GM12878 (cell line): ENCODE data around the gene EPB41L4B. TPM values are rescaled to one million over a fixed set of nuclear protein-coding genes. Genes with fewer than 3 reads are reported as not detected.

ENCODE experiments used
- ATAC-seq: fragments of 200-7000 bp; cut with Tn5 transposase; 3 replicates; pipeline ENCODE4 v1.9.1; 2020; ENCODE audit warnings: mild to moderate bottlenecking, moderate library complexity
- BruUV-seq: library from RNA; stranded (reverse); fragments of 400-500 nt; replicated peaks from 2 replicates; lab custom pipeline; 2021; lab: Mats Ljungman, UMichigan
- CTCF ChIA-PET: fragments of 300-600 bp; sonication (Branson Sonifier 250); formaldehyde crosslinking; extraction: SDS; loops from one replicate; lab custom pipeline; 2021; ENCODE audit warnings: inconsistent platforms; lab: Yijun Ruan, JAX
- POLR2A ChIA-PET: fragments of 350-600 bp; formaldehyde crosslinking; extraction: SDS; loops from one replicate; lab custom pipeline; 2021; ENCODE audit warnings: inconsistent platforms; lab: Charles Lee
- RAD21 ChIA-PET: fragments of 300-600 bp; sonication (Branson Sonifier 250); formaldehyde crosslinking; loops from one replicate; lab custom pipeline; 2023; ENCODE audit warnings: antibody characterized with exemption; ENCODE audit not compliant: unreplicated experiment; lab: Charles Lee
- SMC1A ChIA-PET: fragments of 300-600 bp; sonication (Branson Sonifier 250); formaldehyde crosslinking; loops from one replicate; lab custom pipeline; 2023; ENCODE audit not compliant: unreplicated experiment, uncharacterized antibody; lab: Charles Lee
- DNase-seq: peaks from one replicate; pipeline ENCODE4 v3.0.0-alpha.2; 2011; ENCODE audit warnings: low read depth, low spot score
- FAIRE-seq: peaks from 3 replicates; lab custom pipeline; 2011; peaks lifted over from hg19 to GRCh38; lab: Jason Lieb, UNC
- H2AFZ ChIP-seq: 2 replicates; pipeline ENCODE4 v1.6.0; 2011; ENCODE audit warnings: low read depth, low read length, control low read depth; ENCODE audit not compliant: control insufficient read depth
- H3K27ac ChIP-seq: 2 replicates; pipeline ENCODE4 v1.5.1; 2011; ENCODE audit warnings: control low read depth; ENCODE audit not compliant: control insufficient read depth, insufficient read depth
- H3K27me3 ChIP-seq, 2 experiments: replicated peaks in 1 of 2; 2 replicates each; pipeline versions ENCODE4 v1.6.0 to v1.6.1; 2011; ENCODE audit warnings: low read length in 1 of 2; ENCODE audit not compliant: control insufficient read depth in 2 of 2, insufficient read depth in 2 of 2
- H3K36me3 ChIP-seq, 2 experiments: 2 replicates each; pipeline ENCODE4 v1.5.1; 2011; ENCODE audit warnings: low read length in 1 of 2; ENCODE audit not compliant: control insufficient read depth in 2 of 2, insufficient read depth in 2 of 2
- H3K4me1 ChIP-seq: 2 replicates; pipeline ENCODE4 v1.6.1; 2011; ENCODE audit warnings: mild to moderate bottlenecking, low read length, moderate library complexity, mixed read lengths; ENCODE audit not compliant: control insufficient read depth, insufficient read depth
- H3K4me2 ChIP-seq: 2 replicates; pipeline ENCODE4 v1.6.0; 2011; ENCODE audit warnings: control low read depth; ENCODE audit not compliant: control insufficient read depth, insufficient read depth
- H3K4me3 ChIP-seq: fragments of 200-600 bp; sonication (generic); 2 replicates; pipeline ENCODE4 v1.5.1; 2016
- H3K79me2 ChIP-seq: 2 replicates; pipeline ENCODE4 v1.6.0; 2011; ENCODE audit warnings: low read length; ENCODE audit not compliant: control insufficient read depth, insufficient read depth
- H3K9ac ChIP-seq: 2 replicates; pipeline ENCODE4 v1.8.0; 2011; ENCODE audit warnings: low read length, control low read depth, mixed read lengths; ENCODE audit not compliant: control insufficient read depth, insufficient read depth
- H3K9me3 ChIP-seq: replicated peaks from 3 replicates; pipeline ENCODE4 v1.5.1; 2011; ENCODE audit warnings: mild to moderate bottlenecking, low read length; ENCODE audit not compliant: control insufficient read depth, insufficient read depth
- H4K20me1 ChIP-seq: 2 replicates; pipeline ENCODE4 v1.6.0; 2011; ENCODE audit not compliant: control insufficient read depth, insufficient read depth
- BACH1 ChIP-seq: fragments of 450-650 bp; IDR thresholded peaks from 2 replicates; pipeline ENCODE4 v1.6.1; 2017; ENCODE audit warnings: mild to moderate bottlenecking, borderline replicate concordance
- BHLHE40 ChIP-seq, 2 experiments: fragments of 450-650 bp in 1 of 2; IDR thresholded peaks; 2 replicates each; pipeline ENCODE4 v1.6.1; 2011 to 2017; ENCODE audit warnings: low read depth in 2 of 2, borderline replicate concordance in 1 of 2, improper control_type of control experiment in 1 of 2, low read length in 1 of 2, mild to moderate bottlenecking in 1 of 2
- CHD2 ChIP-seq: IDR thresholded peaks from 2 replicates; pipeline ENCODE4 v1.6.1; 2011; ENCODE audit warnings: low read depth, low read length, improper control_type of control experiment, borderline replicate concordance
- E2F8 ChIP-seq: fragments of 450-650 bp; IDR thresholded peaks from 2 replicates; pipeline ENCODE4 v1.6.1; 2018; ENCODE audit warnings: mild to moderate bottlenecking, low read depth, moderate library complexity; ENCODE audit not compliant: partially characterized antibody
- FOS ChIP-seq: IDR thresholded peaks from 3 replicates; pipeline ENCODE4 v1.6.1; 2011; ENCODE audit warnings: borderline replicate concordance; ENCODE audit not compliant: insufficient read length; ENCODE audit errors: extremely low read depth
- GABPA ChIP-seq: IDR thresholded peaks from 2 replicates; pipeline ENCODE4 v1.6.1; 2014; ENCODE audit warnings: antibody characterized with exemption, low read depth, mild to moderate bottlenecking, inconsistent platforms
- NFXL1 ChIP-seq: fragments of 450-650 bp; IDR thresholded peaks from 2 replicates; pipeline ENCODE4 v1.6.1; 2017; ENCODE audit warnings: antibody characterized with exemption, mild to moderate bottlenecking, borderline replicate concordance
- POU2F2 ChIP-seq: IDR thresholded peaks from 3 replicates; pipeline ENCODE4 v1.6.1; 2011; ENCODE audit warnings: low read depth, mild to moderate bottlenecking, low read length, borderline replicate concordance
- RAD51 ChIP-seq: fragments of 450-650 bp; IDR thresholded peaks from 2 replicates; pipeline ENCODE4 v1.6.1; 2016; ENCODE audit warnings: moderate library complexity, mild to moderate bottlenecking, inconsistent platforms
- SREBF1 ChIP-seq: IDR thresholded peaks from 2 replicates; pipeline ENCODE4 v1.6.1; 2012; ENCODE audit warnings: mild to moderate bottlenecking, low read length
- STAT3 ChIP-seq: IDR thresholded peaks from 2 replicates; pipeline ENCODE4 v1.6.1; 2011; ENCODE audit warnings: low read depth, low read length, improper control_type of control experiment
- TARDBP ChIP-seq: IDR thresholded peaks from 2 replicates; pipeline ENCODE4 v1.6.1; 2016; ENCODE audit warnings: borderline replicate concordance
- TCF12 ChIP-seq: IDR thresholded peaks from 2 replicates; pipeline ENCODE4 v1.6.1; 2011; ENCODE audit warnings: low read depth, mild to moderate bottlenecking, low read length
- TCF3 ChIP-seq: IDR thresholded peaks from 2 replicates; pipeline ENCODE4 v1.6.1; 2012; ENCODE audit warnings: low read depth, mild to moderate bottlenecking, low read length, borderline replicate concordance; ENCODE audit not compliant: insufficient read depth
- WGBS: methylation state at CpG from one replicate; pipeline ENCODE4 v1.1.6; 2016; ENCODE audit warnings: low lambda C conversion rate; ENCODE audit not compliant: insufficient replicate concordance, insufficient coverage; ENCODE audit errors: missing lambda C conversion rate; 5-methylcytosine and 5-hydroxymethylcytosine counted together
- in situ Hi-C: fragments of 300-500 bp; cut with MboI; formaldehyde crosslinking; loops from 9 replicates; pipeline ENCODE4 v1.14.3; 2018; ENCODE audit warnings: mixed read lengths
- intact Hi-C: fragments of 100-400 bp; cut with micrococcal nuclease; formaldehyde crosslinking; loops from one replicate; pipeline ENCODE4 v1.14.2; 2022; ENCODE audit not compliant: unreplicated experiment
- polyA plus RNA-seq, 11 experiments: library from polyadenylated mRNA; depleted of rRNA in 4 of 11; unstranded in 6 of 11; stranded (reverse) in 5 of 11; fragments of >200 nt; fragmentation: Nextera tagmentation in 4 of 11; fragmentation: Illumina TruSeq in 1 of 11; extraction: Ambion mirVana in 4 of 11; extraction: Trizol in 1 of 11; gene quantifications; 1 replicate in 1 of 11; 2 replicates in 10 of 11; pipeline versions ENCODE4 v1.2.1 to v1.2.3, GENCODE V29; 2011 to 2016; ENCODE audit warnings: inconsistent platforms in 2 of 11, missing spikeins in 2 of 11, low read depth in 1 of 11
- total RNA-seq, 4 experiments: library from RNA; depleted of rRNA in 3 of 4; stranded (reverse); fragments of >200 nt in 3 of 4; fragmentation: Illumina TruSeq in 1 of 4; extraction: Trizol in 1 of 4; gene quantifications; 2 replicates each; pipeline versions ENCODE4 v1.2.1 to v1.2.3, GENCODE V29; 2013 to 2021
- TF ChIP-seq, protein P1 (sequence below): fragments of 450-650 bp; IDR thresholded peaks from 2 replicates; pipeline ENCODE4 v1.6.1; 2017; ENCODE audit warnings: antibody characterized with exemption, mild to moderate bottlenecking, moderate library complexity
- TF ChIP-seq, protein P2 (sequence below): IDR thresholded peaks from 2 replicates; pipeline ENCODE4 v1.6.1; 2011; ENCODE audit warnings: mild to moderate bottlenecking, low read depth, low read length, moderate library complexity; ENCODE audit not compliant: insufficient replicate concordance

Gene EPB41L4B
- total and polyA plus RNA-seq, 10 of the 15 experiments (the other 5 are each of a cell fraction or from before 2014, with no cell fraction given) = 0.04 to 0.75 (median 0.13) TPM; not detected in 1

DNA sequence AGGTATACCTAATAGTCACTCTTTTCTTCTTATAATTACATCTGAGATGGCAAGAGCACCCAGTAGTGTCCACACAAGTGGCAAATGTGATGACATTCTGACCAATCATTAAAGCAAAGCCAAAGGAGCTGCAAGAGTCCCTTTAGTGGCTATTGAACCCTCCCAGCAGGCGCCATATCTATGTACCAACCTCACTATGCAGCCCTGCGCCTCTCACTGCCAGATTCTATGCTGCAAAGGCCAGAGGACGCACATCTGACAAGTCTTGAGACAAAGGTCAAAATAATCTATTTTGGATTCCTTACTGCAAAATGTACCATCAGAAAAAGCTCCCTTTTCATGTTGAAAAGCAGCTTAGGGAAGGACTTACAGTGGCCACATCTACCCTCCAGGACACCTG, 47.0 kb downstream of the EPB41L4B start:
- no peaks in the 10 kb centered on the region for H3K79me2 ChIP-seq
- H3K27ac ChIP-seq = no peak overlapping the region
- TF ChIP-seq, protein P1, sequence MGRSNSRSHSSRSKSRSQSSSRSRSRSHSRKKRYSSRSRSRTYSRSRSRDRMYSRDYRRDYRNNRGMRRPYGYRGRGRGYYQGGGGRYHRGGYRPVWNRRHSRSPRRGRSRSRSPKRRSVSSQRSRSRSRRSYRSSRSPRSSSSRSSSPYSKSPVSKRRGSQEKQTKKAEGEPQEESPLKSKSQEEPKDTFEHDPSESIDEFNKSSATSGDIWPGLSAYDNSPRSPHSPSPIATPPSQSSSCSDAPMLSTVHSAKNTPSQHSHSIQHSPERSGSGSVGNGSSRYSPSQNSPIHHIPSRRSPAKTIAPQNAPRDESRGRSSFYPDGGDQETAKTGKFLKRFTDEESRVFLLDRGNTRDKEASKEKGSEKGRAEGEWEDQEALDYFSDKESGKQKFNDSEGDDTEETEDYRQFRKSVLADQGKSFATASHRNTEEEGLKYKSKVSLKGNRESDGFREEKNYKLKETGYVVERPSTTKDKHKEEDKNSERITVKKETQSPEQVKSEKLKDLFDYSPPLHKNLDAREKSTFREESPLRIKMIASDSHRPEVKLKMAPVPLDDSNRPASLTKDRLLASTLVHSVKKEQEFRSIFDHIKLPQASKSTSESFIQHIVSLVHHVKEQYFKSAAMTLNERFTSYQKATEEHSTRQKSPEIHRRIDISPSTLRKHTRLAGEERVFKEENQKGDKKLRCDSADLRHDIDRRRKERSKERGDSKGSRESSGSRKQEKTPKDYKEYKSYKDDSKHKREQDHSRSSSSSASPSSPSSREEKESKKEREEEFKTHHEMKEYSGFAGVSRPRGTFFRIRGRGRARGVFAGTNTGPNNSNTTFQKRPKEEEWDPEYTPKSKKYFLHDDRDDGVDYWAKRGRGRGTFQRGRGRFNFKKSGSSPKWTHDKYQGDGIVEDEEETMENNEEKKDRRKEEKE = no peak
- TF ChIP-seq SREBF1 (no peak), E2F8 (no peak), CHD2 (no peak), BACH1 (no peak), NFXL1 (no peak), STAT3 (no peak), TARDBP (no peak), FOS (no peak), TCF12 (no peak), POU2F2 (no peak), TCF3 (no peak), RAD51 (no peak), GABPA (no peak), BHLHE40 (IDR thresholded peaks at IDR 0.05; ENCODE audit: borderline replicate concordance in 1 of 2, low read depth in 2 of 2, low read length in 1 of 2) (no peak)
- TF ChIP-seq, protein P2, sequence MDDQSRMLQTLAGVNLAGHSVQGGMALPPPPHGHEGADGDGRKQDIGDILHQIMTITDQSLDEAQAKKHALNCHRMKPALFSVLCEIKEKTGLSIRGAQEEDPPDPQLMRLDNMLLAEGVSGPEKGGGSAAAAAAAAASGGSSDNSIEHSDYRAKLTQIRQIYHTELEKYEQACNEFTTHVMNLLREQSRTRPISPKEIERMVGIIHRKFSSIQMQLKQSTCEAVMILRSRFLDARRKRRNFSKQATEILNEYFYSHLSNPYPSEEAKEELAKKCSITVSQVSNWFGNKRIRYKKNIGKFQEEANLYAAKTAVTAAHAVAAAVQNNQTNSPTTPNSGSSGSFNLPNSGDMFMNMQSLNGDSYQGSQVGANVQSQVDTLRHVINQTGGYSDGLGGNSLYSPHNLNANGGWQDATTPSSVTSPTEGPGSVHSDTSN = no peak
- ChIA-PET POLR2A (no interaction called here), SMC1A (no interaction called here), CTCF (no interaction called here), RAD21 (no interaction called here)
- FAIRE-seq (no peak), ATAC-seq (no peak), DNase-seq (no peak)
- no peaks in the 10 kb centered on the region for H3K4me1 ChIP-seq
- no peaks in the 10 kb centered on the region for H3K27me3 ChIP-seq
- no peak overlapping the region for H3K4me3 ChIP-seq
- H2AFZ ChIP-seq = no peak overlapping the region
- intact Hi-C loops = no loop called here
- BruUV-seq = no TSS peak
- no peaks in the 10 kb centered on the region for H4K20me1 ChIP-seq
- H3K36me3 ChIP-seq = no peaks in the 10 kb centered on the region
- H3K9me3 ChIP-seq = no peaks in the 10 kb centered on the region
- H3K9ac ChIP-seq = no peak overlapping the region
- in situ Hi-C loops = no loop called here
- no peak overlapping the region for H3K4me2 ChIP-seq
- WGBS = 11% methylated on average over 3 of the region's 3 CpGs
